ENCODE measurements around the gene TYSND1.
"Not testable (repeated sequence)": the region's sequence is repeated elsewhere in the genome, so short reads cannot be mapped to it uniquely, and the experiment has no call there.

The TYSND1 gene

DNA sequence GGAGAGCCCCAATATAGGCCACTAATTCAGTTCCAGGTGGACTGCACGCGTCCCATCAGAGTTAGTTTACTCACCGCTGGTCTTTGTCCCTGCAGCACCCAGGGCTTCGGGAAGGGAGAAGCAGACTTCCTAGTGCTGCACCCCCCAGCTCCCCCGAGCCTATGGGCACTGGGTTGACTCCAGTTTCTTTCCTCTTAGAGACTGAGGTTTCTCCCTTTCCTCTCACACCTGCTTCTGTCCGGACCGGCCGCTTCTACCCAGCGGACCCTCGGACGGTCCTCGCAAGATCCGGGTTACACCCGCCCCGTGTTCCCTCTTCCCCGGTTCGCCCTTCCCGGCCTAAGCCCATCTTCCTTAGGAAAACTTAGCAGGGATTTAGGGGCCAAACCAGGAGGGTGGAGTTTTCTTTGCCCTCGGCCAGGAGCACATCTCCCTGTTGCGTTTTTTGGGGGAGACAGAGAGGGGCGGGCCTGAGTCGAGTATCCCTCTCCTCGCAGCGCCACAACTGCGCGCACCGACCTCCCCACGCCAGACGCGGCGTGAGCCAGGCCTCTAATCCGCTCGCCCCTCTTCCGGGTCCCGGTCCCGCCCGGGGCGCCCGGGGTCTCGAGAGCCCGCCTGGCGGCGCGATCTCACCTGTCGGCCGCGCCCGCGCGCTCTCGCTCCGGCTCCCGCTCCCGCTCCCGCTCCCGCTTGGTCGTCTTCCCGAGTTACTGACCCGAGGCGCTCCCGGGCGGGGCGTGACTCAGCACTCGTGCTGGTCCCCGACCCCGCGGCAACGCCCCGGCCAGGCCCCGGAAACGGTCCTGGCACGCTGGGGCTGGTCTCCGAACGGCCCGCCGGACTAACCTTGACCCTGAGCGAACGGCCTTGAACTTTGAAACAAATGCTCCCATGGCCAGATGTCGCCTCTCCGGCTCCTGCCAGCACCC lies 14.1 kb downstream of the TYSND1 start, which contains the start of gene AIFM2:
Gene AIFM2, minus strand, starts transcription at position 728 of the 932 bp plus-strand sequence. CDS start 8,741 bp downstream, outside the sequence.
- DNase-seq (ENCODE audit: low read depth): peak; percentile 62

DNA sequence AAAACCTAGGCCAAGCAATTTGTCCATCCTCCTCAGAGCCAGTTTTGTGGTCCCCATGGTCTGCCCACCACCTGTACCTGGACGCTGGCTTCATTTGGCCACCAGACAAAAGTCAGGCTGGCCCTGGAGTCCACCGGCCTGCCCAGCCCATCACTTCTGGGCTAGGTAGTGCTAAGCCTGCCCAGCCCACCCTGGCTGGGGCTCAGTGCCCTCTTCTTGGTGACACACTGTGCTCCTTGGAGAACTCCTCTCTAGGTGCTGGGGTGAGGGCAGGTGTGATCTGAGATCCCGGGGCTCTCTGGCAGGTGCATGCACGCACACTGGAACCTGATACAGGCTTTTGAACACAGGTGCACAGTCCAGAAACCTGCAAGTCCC lies 15.0 kb downstream of the TYSND1 start:
- no peak for DNase-seq (ENCODE audit: low read depth)

DNA sequence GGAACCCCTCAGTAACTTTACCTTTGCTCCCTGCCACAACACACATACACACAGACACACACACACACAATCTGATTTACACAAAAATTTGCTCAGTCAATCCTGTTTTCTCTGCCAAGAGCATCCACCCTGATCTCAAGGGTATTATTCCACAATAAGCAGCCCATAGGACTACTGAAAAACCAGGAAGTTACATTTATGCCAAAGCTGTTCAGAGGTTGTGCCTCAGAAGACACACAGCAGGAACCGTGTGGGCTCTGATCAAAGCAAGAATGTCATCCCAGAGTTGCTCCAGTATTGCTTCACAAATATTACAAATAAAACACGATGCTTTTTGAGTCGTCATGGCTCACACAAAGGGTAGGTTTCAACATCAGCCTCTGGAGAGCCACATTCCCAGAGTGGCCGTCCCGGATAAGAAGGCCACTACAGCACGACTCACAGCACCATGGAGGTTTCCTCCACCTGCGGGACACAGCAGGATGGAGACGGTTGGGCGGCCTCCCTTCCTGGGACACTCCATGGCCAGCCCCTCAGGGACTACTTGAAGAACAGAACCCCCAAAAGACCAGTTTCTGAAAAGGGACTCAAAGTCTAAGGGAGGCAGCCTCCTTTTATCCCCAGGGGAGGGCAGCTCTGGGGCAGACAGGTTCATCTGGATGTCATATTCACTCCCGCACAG lies 15.5 kb downstream of the TYSND1 start:
- DNase-seq (ENCODE audit: low read depth): peak; percentile 69

DNA sequence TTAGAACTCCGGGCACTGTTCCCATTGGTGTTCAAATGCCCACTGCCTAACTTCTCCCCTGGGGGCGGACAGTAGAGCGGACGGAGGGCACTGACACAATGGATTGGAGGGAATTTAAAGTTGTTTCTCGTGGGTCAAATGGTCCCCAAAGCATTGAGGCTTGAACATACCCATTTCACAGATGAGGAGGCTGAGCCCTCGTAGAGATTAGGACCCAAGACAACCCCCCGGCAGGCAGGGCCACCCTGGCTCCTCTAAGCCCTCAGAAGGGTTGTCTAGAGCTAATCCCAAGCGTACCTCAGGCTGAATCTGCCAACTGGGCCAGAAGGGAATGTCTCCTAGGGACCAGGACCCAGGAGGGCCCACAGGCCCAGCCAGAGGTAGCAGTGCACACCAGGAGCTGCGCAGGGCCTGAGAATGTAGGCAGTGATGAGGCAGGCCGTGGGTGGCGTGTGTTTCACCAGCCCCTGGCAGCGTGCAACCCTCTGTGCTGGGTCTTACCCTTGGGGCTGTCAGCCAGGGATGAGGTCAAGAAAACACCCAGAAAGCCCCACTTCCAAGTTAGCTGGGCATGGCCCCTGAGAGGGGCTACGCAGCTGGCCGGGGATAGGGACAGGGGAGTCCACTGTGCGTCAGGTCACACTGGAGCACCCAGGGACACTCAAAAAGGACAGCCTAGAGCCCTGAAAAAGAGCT lies 19.7 kb downstream of the TYSND1 start:
- no peak for DNase-seq (ENCODE audit: low read depth)

DNA sequence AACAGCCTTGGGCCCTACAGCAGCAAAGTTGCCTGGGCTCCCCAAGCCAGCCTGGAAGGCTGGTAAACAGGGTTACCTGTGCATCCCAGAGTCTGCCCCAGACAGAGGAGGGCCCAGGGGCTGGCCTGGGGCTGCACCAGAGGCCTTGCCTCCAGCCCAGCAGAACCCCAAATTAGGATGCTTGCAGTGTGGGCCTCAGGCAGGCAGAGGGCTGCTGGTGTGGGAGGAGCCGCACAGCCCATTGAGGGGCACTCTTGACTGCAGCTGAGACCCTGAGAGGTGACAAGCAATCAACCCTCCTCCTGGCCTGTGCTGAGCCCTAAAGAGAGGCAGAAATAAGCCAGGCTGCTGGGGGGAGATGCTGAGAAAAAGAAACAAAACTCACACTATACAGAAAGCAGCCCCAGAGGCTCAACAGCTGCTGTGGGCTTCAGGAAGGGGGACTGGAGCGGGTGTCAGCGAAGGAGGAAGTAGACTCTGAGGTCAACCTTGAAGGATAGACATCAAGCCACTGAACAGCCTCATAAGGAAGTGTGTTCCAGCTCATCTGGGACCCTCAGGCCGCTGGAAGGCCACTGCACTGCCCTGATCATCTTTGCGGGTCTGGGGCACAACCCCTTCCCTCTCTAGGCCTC lies 20.5 kb downstream of the TYSND1 start:
- no peak for DNase-seq (ENCODE audit: low read depth)

DNA sequence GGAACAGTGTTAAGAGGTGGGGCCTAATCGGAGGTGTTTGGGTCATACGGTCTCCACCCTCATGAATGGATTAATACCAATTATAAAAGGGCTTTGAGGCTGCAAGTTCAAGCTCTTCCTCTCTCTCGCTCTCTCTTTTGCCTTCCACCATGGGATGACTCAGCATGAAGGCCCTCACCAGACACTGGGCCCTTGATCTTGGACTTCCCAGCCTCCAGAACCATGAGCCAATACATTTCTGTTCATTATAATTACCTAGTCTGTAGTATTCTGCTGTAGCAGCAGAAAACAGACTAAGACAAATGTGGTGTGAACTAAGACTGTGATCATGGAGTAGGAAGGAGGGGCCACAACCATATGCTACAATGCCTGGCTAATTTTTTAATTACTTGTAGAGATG lies 21.6 kb downstream of the TYSND1 start:
- no peak for DNase-seq (ENCODE audit: low read depth)

DNA sequence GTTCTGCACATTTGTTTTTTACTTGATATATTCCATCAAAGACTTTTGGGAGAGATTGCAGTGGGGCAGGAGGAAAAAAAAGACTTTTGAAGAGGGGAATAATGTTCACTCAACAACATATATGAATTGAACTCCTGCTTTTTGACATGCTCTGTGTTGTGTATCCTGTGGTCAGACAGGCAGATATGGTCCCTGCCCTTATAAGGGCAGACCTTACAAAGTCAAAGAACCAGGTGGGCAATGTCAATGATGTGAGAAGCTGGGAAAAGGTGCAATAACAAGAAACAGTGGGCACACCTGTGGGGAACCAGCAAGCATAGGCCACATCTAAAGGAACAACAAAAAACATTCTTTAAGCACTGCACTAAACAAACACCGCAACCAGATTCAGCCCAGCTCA lies 22.1 kb downstream of the TYSND1 start:
- DNase-seq (ENCODE audit: low read depth): no peak

DNA sequence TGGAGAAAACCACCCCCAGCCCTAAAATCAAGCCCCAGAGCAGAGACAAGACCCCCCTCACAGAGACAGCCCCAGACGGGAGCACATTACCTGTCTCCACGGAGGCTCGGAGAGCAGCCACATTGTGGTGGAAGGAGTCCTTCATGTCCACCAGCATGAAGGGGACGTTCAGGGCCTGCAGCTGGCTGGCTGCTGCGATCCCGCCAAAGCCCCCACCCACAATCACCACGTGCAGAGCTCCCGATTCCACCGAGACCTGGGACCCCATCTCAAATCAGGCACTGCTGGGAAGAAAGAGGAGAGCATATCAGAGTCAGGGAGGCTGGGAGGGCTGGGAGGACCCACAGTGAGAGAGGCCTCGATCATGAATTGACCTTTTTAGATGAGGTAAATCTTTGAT lies 22.7 kb downstream of the TYSND1 start:
- DNase-seq (ENCODE audit: low read depth): no peak

DNA sequence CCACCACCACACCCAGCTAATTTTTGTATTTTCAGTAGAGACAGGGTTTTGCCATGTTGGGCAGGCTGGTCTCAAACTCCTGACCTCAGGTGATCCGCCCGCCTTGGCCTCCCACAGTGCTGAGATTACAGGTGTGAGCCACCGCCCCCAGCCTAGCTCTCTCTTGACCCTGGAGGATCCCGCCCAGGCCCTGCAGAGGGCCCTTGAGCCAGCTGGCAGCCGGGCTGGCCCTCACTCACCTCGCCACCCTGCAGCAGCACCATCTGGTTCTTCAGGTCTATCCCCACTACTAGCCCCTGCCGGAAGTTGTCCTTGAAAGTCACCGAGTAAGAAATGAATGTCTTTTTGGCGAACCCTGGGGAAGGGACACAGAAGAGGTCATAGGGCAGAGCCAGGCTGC lies 23.3 kb downstream of the TYSND1 start:
- DNase-seq (ENCODE audit: low read depth): not testable (repeated sequence)

DNA sequence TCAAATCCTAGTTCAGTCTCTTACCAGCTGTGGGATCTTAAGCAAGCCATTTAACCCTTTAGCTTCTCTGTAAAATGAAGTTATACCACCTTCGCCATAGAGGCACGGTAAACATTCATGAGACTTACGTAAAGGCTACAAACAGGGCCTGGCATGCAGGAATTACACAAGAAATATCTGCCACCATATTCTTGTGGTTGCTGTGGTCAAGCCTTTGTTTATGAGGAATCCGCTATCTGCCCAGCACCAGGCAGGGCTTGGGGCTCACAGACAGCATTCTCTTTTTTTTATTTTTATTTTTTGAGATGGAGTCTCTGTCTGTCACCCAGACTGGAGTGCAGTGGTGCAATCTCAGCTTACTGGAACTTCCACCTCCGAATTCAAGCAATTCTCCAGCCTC lies 23.8 kb downstream of the TYSND1 start:
- DNase-seq (ENCODE audit: low read depth): no peak

DNA sequence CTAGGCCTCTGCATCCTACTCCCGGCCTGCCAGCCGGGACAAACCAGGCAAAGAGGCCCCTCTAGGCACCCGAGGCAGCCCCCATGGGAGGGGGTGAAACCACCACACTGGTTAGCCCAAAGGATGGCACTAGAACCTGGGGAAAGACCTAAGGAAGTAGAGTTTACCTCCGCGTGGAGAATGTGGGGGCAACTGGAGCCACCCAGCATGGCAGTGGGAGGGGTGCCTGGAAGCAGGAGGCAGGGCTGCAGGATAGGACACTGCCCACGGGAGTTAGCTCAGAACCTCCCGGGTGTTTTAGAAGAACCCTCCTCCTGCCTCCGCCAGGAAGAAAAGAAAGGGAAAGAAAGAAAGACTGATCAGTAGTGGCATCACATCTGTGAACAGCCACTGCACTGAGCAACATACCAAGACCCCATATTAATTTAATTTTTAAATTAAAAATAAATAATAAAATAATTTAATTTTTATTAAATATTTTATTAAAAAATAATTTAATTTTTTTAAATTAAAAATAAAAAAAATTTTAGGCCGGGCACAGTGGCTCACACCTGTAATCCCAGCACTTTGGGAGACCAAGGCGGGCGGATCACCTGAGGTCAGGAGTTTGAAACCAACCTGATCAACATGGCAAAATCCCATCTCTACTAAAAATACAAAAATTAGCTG lies 25.1 kb downstream of the TYSND1 start:
- DNase-seq (ENCODE audit: low read depth): no peak

DNA sequence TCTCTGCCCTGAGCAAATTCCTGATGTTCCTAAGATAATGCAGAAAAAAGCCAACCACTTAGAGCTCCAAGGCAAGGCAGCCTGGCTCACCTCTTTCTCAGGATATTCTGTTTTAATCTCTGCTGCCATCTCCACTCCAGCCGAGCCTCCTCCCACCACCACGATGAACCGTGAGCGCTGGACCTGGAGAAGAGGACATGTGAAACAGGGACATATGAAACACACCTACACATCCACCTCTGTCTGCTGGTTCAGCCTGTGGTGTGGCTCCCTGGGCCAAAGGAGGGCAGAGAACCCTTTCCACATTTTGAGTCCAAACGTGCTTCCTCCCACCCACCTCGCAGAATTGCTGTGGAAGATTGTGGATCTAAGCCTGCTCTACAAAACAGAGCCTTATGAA lies 26.1 kb downstream of the TYSND1 start:
- no peak for DNase-seq (ENCODE audit: low read depth)

DNA sequence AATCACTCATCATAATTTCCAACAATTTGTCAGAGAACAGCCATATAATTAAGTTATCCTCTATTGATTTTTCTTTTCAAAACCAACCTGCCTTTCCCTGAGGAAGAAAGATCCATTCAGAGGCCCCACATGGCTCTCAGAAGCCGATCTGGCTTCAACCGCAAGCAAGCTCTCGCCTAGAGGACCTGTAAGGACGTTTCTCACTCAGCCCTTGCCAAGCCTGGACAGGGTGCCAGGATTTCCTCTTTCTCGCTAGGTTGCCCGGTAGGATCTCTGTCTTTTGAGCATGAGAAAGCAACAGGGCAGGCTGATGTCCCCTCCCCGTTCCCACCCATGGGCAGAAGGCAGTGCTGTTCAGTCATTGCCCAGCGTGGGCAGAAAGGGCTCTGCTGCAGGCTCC lies 26.9 kb downstream of the TYSND1 start:
- DNase-seq (ENCODE audit: low read depth): no peak

DNA sequence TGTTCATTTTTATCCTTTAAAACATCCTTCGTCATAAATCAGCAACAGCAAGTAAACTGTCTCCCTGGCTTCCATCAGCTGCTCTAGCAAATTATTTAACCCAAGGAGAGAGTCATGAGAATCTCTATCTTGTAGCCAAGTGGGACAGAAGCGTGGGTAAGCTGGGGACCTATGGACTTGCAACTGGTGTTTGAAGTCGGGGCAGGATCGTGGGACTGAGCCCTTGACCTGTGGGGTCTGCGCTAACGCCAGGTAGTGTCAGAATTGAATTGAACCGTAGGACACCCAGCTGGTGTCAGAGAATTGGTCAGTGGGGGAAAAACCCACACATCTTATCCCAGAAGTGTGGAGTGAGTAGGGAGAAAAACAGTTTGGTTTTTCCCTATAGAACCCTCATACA lies 27.3 kb downstream of the TYSND1 start:
- no peak for DNase-seq (ENCODE audit: low read depth)

DNA sequence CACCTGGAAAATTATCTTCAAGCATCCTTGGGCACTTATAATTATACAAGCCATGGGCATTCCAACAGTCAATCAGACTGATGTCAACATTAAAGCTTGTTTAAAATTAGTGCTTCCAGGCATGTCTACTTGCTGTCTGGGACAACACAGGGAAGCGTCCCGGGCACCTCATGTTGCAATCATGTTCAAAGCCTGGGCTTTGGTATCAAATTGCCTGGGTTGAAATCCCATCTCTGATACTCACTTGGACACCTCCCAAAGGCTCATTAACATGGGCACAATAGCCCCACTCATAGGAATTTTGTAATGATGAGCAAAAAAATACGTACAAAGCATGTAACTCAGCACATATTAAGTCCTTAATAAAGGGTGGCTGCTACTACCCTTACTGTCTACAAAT lies 28.3 kb downstream of the TYSND1 start:
- DNase-seq (ENCODE audit: low read depth): no peak

DNA sequence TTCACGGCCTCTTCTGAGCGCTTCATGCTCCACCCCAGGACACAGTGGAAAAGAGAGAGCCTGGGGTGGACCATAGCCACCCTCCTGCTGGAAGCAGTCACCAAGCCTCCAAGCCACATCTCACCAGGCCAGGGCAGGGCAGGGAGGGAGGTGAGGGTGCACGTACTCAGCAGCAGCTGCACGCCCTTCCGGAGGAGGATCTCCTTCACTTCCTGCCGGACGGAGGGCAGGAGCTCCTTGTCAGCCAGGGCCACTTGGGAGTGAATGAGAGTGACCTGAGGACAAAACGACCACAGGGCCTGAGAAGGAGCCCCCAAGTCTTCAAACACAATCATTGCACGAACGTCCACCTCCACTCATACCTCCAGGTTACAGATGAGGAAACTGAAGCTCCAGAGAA lies 28.9 kb downstream of the TYSND1 start:
- DNase-seq (ENCODE audit: low read depth): no peak

DNA sequence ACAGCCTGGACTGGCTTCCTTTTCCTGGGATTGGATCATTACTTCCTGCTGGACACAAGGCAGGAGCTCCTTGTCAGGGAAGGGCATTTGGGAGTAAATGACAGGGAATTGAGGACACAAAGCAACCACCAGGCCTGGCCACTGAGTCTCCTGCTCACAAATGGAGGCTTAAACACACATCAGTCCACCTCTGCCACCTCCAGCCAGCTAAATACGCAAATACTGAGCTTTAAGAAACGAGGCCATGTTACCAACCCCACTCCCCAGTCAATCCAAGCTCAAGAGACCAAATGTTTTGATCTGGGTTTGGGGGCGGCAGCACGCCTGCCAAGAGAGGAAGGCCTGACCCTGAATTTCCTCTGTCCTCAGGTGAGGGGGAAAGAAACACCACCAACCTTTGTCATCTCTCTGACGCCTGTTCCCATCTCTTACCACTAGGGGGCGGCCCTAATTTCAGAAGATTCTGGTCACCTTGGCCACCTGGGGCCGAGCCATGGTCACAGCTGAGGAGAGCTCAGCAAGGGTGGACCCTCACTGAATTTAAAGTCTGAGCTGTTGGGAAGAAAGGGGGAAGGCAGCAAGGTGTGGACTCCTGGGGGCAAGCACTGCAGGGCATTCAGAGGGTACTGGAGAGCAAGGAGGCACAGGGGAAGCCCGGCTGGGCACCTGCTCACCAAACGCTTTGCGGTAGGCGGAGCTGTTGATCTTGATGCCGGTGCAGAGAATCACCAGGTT lies 30.4 kb downstream of the TYSND1 start:
- DNase-seq (ENCODE audit: low read depth): no peak

DNA sequence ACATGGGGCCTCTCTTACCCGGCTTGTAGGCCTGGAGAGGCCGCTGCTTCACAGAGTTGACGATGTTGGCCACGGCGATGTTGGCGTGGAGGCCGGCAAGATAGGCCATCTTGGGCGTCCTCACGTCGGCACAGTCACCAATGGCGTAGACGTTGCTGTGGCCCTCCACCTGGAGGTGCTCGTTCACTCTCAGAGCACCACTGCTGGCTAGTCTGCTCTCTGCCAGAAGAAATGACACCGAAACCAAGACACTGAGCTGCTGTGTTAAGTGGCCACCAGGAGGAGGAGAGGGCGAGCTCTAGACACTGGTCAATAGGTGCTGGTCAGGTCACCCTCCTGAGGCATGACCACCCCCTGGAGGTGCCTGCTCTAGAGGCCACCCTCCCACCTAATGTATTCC lies 31.6 kb downstream of the TYSND1 start:
- no peak for DNase-seq (ENCODE audit: low read depth)

DNA sequence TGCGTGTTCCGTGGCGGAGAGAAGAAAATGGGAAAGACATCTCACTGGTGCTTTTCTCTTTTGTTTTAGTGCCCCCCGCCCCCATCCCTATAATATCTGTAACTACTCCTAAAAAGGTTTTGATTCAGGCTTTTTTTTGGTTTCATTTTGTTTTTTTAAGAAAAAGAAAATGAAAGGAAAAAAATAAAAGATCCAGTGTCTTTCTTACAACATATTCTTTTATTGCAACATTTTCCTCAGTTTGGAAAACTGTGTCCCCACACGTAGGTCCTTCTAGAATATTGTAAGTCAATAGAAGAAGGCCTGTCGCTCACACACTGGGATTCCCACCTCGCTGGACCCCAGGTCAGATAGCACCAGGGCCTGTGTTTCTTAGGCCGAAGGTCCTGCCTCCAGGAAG lies 34.4 kb downstream of the TYSND1 start:
- DNase-seq (ENCODE audit: low read depth): no peak

DNA sequence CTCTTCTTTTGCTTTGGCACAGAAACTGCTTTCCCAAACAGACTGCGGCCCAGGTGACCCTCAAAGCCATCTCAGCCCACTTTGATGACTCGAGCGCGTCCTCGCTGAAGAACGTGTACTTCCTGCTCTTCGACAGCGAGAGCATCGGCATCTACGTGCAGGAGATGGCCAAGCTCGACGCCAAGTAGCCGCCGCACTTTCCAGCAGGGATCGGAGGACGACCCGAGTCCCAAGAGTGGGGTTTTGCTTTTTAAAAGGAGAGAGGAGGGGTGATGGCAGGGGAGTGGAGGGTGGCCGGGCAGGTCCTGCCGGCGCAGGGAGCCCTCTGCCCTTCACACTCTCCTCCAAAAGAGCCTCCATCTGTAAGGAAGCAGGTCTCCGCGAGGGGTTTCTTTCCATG lies 35.0 kb downstream of the TYSND1 start:
- DNase-seq (ENCODE audit: low read depth): no peak

Measured in GM04504 (cell line).